ENCODE measurements around the gene MAPRE2.

Gene MAPRE2

GRCh38 chr18:35038029-35038428 is 3.2 kb upstream of the MAPRE2 start:
- DNase-seq (ENCODE audit: low spot score) = no peak

- no peak for DNase-seq (ENCODE audit: low spot score)
Measured at GRCh38 chr18:35038881-35039491, 2.2 kb upstream of the MAPRE2 start.

GRCh38 chr18:35040638-35040987 is 600 bp upstream of the MAPRE2 start:
- no peak for DNase-seq (ENCODE audit: low spot score)

- no peak for DNase-seq (ENCODE audit: low spot score)
Measured at GRCh38 chr18:35041815-35042387, 688 bp downstream of the MAPRE2 start.

DNA sequence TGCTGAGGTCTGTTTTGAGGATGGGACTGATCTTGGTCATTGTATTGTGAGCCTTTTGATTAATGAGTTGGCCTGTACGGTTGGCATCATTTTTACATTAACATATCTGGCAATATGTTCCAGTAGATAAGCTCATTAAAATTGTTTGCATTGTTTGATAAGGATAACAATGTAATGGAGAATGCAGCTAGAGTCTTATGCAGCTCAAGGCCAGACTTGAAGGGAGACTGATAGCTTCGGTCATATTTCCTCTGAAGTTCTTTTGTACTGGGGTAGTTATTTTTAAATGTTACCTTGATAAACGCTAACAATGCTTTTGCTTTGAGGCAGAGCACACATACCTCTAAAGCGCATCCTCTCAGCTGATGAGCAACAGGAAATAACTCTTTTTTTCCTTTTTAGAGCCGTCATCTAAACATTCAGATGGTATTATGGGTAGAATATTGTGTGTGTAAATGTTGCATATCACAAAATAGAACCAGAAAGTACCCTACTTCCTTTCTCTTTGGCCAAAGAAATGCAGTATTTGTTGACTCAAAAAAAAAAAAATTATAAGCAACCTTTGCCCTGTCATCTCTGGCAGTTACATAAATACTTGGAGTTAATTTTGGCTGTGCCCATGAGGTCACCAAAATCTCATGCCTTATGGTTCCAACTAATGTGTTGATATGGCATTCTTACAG is 1.3 kb downstream of the MAPRE2 start:
- DNase-seq (ENCODE audit: low spot score) = no peak

GRCh38 chr18:35043207-35043606 is 2.0 kb downstream of the MAPRE2 start:
- no peak for DNase-seq (ENCODE audit: low spot score)

DNA sequence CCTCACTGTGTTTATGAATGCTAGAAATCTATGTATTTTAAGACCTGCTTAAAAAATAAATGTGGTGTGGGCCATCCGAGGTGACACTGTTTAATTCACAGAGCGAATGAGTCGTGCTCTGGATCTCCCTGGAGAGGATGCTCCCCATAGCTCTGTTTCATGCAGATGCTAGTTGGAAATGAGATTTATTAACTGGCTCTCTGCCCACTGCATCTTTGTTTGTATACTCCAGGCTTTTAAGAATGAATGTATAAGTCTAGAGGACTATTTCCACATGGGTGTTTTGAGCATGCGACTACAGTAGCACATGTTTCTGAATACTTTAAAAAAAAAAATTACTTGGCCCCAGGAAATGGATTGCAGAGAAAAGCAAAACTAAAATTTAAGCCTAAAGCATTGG is 3.9 kb downstream of the MAPRE2 start:
- DNase-seq (ENCODE audit: low spot score) = no peak

GRCh38 chr18:35045806-35046205 is 4.6 kb downstream of the MAPRE2 start:
- no peak for DNase-seq (ENCODE audit: low spot score)

DNA sequence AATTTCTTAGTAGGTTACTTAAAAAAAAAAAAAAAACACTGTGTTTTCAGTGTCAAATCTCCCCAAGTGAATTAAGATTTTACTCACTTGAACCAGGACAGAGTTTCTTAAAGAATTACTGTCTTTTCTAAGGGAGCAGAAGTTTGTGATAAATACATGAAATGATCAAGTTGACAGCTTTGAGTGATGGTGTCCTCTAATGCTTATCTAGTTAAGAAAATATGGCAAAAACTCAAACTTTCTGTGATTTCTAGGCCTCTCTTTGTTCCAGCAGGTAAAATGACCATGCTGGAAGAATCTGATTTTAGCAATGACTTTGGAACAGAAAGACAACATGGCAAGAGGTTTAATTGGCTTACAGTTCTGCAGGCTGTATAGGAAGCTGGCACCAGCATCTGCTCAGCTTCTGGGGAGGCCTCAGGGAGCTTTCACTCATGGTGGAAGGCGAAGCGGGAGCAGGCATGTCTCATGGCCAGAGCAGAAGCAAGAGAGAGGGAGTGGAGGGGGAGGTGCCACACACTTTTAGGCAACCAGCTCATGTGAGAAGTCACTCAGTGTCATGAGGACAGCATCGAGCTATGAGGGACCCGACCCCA is 6.6 kb downstream of the MAPRE2 start:
- no peak for DNase-seq (ENCODE audit: low spot score)

- DNase-seq (ENCODE audit: low spot score) = no peak
Measured at GRCh38 chr18:35049111-35050027, 8.2 kb downstream of the MAPRE2 start.

GRCh38 chr18:35050028-35050546 is 8.9 kb downstream of the MAPRE2 start:
- no peak for DNase-seq (ENCODE audit: low spot score)

DNA sequence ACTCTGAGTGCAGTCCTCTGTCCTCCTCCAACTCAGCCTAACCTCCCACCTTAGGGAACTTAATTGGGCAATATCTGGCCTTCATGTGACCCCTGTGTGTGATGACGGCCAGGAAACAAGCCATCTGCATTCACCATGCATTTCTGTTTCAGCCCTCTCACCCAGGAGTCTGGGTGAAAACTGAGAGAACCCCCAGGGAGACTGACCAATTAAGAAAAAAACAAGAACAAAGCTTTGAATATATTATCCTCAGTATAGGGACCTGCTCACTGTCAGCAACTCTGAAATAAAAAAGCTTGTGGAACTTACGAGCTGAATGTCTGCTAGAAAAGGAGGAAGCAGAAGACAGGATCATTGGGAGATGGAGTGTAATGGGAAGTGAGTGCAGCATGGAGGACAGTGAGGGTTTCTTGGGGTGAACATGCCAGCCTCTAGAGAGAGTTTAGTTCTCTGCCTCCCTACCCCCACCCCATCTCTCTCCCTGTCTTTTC is 9.5 kb downstream of the MAPRE2 start:
- DNase-seq (ENCODE audit: low spot score) = no peak

DNA sequence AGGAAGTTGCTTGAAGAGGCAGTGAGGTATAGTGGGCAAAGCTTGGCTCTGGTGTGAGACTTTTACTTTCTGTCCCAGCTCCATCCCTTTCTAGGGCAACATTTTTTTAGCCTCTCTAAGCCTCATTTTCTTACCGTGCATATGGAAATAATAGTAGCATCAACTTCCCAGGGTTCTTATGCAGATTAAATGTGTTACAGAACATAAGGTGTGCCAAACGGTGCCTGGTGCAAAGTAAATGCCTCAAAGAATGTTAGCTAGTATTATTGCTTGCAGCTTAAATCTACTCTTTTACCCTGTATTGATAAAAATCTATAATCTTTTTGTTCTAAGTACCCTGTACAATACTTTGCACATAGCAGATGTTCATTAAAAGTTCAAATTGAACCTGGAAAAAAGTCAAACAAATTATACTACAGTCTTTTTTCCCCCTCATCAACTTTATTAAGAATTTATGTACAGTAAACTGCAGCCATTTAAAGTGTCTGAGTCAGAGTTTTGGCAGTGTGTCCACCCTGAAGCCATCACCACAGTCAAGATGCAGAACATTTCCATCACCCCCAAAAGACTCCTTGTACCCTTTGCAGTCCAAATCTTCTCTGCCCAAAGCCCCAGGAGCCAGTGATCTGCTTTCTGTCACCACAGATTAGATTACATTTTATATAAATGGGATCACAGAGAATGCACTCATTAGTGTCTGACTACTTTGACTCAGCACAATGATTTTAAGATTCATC is 10.6 kb downstream of the MAPRE2 start:
- DNase-seq (ENCODE audit: low spot score) = no peak

DNA sequence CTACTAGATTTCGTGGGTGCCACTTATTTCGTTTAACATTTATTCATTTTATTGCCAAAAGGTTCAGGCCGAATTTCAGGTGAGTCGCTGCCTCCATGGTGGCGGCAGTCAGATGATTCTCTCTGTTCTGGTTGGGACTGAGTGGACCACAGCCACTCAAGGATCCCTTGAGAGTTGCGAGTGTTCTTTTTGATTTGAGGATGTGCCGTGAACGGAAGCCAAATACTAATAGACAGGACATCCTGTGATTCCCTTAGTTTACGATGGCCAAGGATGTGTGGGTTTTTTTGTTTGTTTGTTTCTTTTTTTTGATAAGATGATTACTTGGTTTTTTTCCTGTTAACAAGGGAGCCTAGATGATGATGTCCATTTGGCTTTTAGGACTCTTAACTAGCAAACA is 13.2 kb downstream of the MAPRE2 start:
- no peak for DNase-seq (ENCODE audit: low spot score)

DNA sequence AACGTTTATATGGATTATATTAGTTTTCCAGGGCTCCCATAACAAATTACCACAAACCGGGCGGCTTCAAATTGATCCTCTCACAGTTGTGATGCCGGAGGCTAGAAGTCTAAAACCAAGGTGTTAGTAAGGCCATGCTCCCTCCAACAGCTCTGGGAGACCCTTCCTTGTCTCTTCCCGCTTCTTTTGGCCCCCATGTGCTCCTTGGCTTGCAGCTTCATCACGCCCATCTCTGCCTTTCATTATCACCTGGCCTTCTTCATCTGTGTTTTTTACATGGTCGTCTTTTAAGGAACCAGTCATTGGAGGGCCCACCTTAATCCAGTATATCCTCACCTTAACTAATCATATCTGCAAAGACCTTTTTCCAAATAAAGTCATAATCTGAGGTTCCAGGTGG is 13.9 kb downstream of the MAPRE2 start:
- no peak for DNase-seq (ENCODE audit: low spot score)

DNA sequence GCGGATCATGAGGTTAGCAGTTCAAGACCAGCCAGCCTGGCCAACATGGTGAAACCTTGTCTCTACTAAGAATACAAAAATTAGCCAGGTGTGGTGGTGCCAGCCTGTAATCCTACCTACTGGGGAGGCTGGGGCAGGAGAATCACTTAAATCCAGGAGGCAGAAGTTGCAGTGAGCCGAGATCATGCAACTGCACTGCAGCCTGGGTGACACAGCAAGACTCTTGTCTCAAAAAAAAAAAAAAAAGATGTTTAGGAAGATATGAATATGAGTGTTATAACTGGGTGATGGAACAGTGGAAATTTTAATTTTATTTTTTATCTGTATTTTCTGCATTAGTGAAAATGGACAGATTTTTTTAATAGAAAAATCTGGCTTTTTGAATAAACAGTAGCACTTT is 14.5 kb downstream of the MAPRE2 start:
- DNase-seq (ENCODE audit: low spot score) = no peak

- DNase-seq (ENCODE audit: low spot score) = no peak
Measured at GRCh38 chr18:35059280-35059927, 18.2 kb downstream of the MAPRE2 start.

DNA sequence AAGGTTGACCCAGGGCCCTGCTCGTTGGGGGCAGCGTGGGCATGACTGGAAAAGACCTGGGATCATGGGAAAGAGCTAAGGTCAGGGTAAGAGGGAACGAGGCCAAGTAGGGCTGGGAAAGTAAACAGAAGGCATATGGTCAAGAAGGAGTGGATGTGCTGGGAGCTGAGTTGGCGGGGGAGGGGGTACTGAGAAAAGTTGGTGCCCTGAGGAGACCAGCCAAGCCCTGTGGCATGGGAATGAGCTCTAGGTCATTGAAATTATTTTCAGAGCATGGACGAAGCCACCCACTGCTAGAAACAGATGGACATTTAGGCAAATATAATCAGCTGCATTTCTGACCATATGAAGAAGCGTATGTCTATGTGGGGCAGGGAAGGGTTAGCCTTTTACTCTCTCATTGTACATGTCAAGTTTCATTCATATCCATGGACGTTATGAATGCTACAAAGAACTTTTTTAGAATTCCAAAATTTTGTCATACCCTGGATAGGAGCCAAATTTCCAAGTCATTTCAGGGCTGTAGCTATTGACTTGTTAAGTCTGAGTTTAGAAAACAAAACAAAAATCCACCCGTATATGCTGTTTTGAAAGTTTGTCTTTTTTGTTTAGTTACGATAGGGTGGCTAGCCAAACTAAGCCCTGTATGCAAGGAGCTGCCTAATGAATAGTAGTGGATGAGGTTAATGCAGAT is 19.1 kb downstream of the MAPRE2 start:
- DNase-seq (ENCODE audit: low spot score) = no peak

DNA sequence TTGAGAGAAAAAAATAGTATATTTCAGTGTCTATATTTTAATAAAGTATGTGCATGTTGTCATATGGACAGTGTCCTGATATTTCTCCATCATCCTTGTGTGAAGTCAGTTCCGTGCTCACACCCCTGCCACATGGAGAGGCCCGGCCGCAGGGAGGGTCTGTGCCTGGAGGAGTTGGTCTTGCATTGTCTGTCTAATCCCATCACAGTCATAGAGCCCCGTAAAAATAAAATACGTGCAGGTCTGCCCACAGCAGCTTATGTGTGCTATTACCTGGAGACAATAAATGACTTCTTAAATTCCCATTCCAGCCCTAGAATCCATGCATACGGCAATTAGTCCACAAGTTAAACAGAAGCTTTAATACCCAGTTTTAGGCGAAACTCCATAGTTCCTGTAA is 20.1 kb downstream of the MAPRE2 start:
- no peak for DNase-seq (ENCODE audit: low spot score)

- DNase-seq (ENCODE audit: low spot score) = no peak
Measured at GRCh38 chr18:35061804-35062203, 20.6 kb downstream of the MAPRE2 start.
